Mesothelial cell of epicardium (in vitro differentiated cells): Measurements from ENCODE around the gene LIN9. TPM values are rescaled to one million over a fixed set of nuclear protein-coding genes. Genes with fewer than 3 reads are reported as not detected.
"Not testable (repeated sequence)": the region's sequence is repeated elsewhere in the genome, so short reads cannot be mapped to it uniquely, and the experiment has no call there.

Source experiments
- DNase-seq, 2 experiments: peaks; one replicate each; pipeline ENCODE4 v3.0.0; 2021; ENCODE audit warnings: low spot score in 2 of 2; ENCODE audit not compliant: unreplicated experiment in 2 of 2
- H3K27ac Mint-ChIP-seq: 2 replicates; pipeline ENCODE4 v1.8.0; 2021; ENCODE audit warnings: mixed read lengths
- H3K27me3 Mint-ChIP-seq: 2 replicates; pipeline ENCODE4 v1.8.0; 2021; ENCODE audit warnings: low read depth, mixed read lengths
- H3K36me3 Mint-ChIP-seq: 2 replicates; pipeline ENCODE4 v1.8.0; 2021; ENCODE audit warnings: mixed read lengths
- H3K4me1 Mint-ChIP-seq: 2 replicates; pipeline ENCODE4 v1.8.0; 2021; ENCODE audit warnings: mixed read lengths
- H3K4me3 Mint-ChIP-seq: 2 replicates; pipeline ENCODE4 v1.8.0; 2021; ENCODE audit warnings: mild to moderate bottlenecking, moderate library complexity, mixed read lengths
- H3K9me3 Mint-ChIP-seq: 2 replicates; pipeline ENCODE4 v1.8.0; 2021; ENCODE audit warnings: mixed read lengths
- CTCF ChIP-seq: fragments of 200-600 bp; sonication (generic); IDR thresholded peaks from one replicate; pipeline ENCODE4 v1.5.0; 2021; ENCODE audit warnings: antibody characterized with exemption; ENCODE audit not compliant: unreplicated experiment
- total RNA-seq: library from RNA; stranded (reverse); gene quantifications from 3 replicates; pipeline ENCODE4 v1.2.1, GENCODE V29; 2021

LIN9 gene
- total RNA-seq, 1 donor from 2014 or later = 8.9 TPM

DNA sequence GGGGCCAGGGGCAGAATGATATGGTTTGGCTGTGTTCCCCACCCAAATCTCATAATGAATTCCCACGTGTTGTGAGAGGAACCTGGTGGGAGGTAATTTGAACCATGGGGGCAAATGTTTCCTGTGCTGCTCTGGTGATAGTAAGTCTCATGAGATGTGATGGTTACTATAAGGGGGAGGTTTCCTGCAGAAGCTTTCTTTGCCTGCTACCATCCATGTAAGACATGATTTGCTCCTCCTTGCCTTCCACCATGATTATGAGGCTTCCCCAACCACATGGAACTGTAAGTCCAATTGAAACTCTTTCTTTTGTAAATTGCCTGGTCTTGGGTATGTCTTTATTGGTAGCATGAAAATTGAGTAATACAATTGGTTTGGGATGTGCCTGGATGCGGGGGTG is 33.7 kb upstream of the LIN9 start:
- H3K9me3 Mint-ChIP-seq = peaks cover 18% of the 10 kb centered on the region

DNA sequence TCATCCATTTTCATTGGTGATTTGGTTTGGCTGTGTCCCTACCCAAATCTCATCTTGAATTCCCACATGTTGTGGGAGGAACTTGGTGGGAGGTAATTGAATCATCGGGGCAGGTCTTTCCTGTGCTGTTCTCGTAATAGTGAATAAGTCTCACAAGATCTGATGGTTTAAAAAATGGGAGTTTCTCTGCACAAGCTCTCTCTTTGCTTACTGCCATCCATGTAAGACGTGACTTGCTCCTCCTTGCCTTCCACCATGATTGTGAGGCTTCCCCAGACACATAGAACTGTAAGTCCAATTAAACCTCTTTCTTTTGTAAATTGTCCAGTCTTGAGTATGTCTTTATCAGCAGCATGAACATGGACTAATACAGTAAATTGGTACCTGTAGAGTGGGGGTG is 31.1 kb upstream of the LIN9 start:
- not testable (repeated sequence) for H3K36me3 Mint-ChIP-seq, H3K4me1 Mint-ChIP-seq, H3K4me3 Mint-ChIP-seq, H3K27ac Mint-ChIP-seq, H3K27me3 Mint-ChIP-seq, DNase-seq
- peaks cover 18% of the 10 kb centered on the region for H3K9me3 Mint-ChIP-seq

More for the DNA sequence above, 33.7 kb upstream of the LIN9 start:
- H3K27ac Mint-ChIP-seq = no peak overlapping the region
- no peaks in the 10 kb centered on the region for H3K36me3 Mint-ChIP-seq
- H3K4me1 Mint-ChIP-seq = no peaks in the 10 kb centered on the region
- no peak for DNase-seq
- no peak overlapping the region for H3K4me3 Mint-ChIP-seq
- TF ChIP-seq CTCF = no peak
- H3K27me3 Mint-ChIP-seq = no peaks in the 10 kb centered on the region

DNA sequence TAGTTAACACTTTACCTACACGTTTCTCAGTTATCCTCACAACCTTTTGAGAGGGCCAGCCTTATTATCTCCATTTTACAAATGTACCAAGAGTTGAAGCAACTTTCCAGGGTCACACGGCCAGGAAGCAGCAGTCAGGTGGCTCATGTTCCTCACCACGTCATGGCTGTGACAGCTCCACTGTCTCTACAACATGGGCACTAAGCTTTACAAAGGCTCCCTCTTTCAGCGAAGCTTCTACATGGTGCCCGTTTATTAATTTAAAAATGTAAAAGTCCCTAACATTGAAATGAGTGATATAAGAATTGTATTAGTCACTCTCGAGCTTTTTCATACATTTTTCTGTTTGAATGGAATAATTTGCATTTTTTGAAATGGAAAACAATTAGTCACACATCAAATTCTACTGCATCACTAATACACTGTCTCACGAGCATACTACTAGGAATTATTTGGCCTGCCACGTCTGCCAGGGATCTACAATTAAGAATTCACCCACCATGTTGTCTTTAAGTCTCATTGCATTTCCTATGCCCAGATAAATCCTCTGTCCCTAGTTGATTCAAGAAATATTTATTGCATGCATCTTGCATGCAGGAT is 28.4 kb upstream of the LIN9 start:
- Mint-ChIP-seq H3K4me1 (peaks cover 10% of the 10 kb centered on the region), H3K27ac (no peak overlapping the region), H3K9me3 (peaks cover 15% of the 10 kb centered on the region), H3K36me3 (no peaks in the 10 kb centered on the region), H3K4me3 (no peak overlapping the region), H3K27me3 (no peaks in the 10 kb centered on the region)
- TF ChIP-seq CTCF = no peak
- no peak for DNase-seq

DNA sequence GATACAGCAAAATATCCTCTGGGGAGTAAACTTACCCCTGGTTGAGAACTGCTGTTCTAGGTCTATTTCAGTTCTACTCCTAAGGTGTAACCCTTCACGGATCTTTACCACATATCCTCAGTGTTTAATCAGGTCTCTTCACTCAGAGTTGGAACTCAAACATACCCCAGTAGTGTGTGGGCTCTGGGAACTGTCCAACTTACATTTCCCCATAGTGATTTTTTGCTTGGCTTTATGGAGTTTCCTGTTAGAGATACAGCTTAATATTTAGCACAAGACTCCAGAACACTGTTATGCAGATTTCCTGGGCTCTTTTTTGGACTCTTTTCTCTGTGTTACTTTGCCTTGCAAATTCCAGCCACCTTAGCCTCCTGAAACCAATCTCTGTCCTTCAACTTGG is 26.7 kb upstream of the LIN9 start:
- no peak for TF ChIP-seq CTCF
- Mint-ChIP-seq H3K27ac (peak overlapping the region; percentile 31), H3K4me3 (no peak overlapping the region), H3K36me3 (no peaks in the 10 kb centered on the region), H3K9me3 (peaks cover 9% of the 10 kb centered on the region), H3K27me3 (no peaks in the 10 kb centered on the region), H3K4me1 (peaks cover 10% of the 10 kb centered on the region)
- no peak for DNase-seq

- Mint-ChIP-seq H3K4me3 (peak overlapping the region; percentile 36), H3K27ac (no peak overlapping the region), H3K36me3 (no peaks in the 10 kb centered on the region), H3K27me3 (no peaks in the 10 kb centered on the region), H3K9me3 (no peaks in the 10 kb centered on the region), H3K4me1 (peaks cover 11% of the 10 kb centered on the region)
- TF ChIP-seq CTCF = no peak
- DNase-seq = no peak
Measured at GRCh38 chr1:226332947-226333346, 24.0 kb upstream of the LIN9 start.

DNA sequence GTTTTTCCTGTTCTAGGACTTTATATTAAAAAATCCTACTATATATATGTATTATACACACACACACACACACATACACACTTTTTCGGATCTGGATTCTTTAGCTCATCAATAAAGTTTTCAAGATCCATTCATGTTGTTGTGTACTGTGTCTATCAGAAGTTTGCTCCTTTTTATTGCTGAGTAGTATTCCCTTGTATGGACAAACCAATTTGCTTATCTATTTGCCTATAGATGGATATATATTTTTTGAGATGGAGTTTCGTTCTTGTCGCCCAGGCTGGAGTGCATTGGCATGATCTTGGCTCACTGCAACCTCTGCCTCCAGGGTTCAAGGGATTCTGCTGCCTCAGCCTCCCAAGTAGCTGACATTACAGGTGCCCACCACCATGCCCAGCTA is 20.3 kb upstream of the LIN9 start:
- Mint-ChIP-seq H3K36me3 (no peaks in the 10 kb centered on the region), H3K4me1 (peaks cover 12% of the 10 kb centered on the region), H3K4me3 (no peak overlapping the region), H3K27ac (no peak overlapping the region), H3K27me3 (no peaks in the 10 kb centered on the region), H3K9me3 (no peaks in the 10 kb centered on the region)
- no peak for DNase-seq
- TF ChIP-seq CTCF = no peak
